Pancreas (tissue), 10 donors: Measurements from ENCODE around the gene THBS2. TPM values are rescaled to one million over a fixed set of nuclear protein-coding genes. Genes with fewer than 3 reads are reported as not detected.

ENCODE experiments used
- ATAC-seq, 4 donors: fragments of 200-7000 bp; cut with Tn5 transposase; one replicate each; pipeline versions ENCODE4 v1.8.0 to v1.9.1; 2020; ENCODE audit warnings: mild to moderate bottlenecking in 4 of 4, moderate library complexity in 4 of 4
- DNase-seq, 6 donors: peaks; one replicate each; pipeline ENCODE4 v3.0.0-alpha.2; 2020
- FAIRE-seq: peaks from 2 replicates; lab custom pipeline; 2012; peaks lifted over from hg19 to GRCh38; lab: Jason Lieb, UNC
- H3K27ac ChIP-seq, 4 donors: fragments of 200-600 bp; sonication (generic); 1 replicate in 3 of 4; 2 replicates in 1 of 4; pipeline versions ENCODE4 v1.5.0 to v1.8.0; 2020
- H3K27me3 ChIP-seq, 4 donors: fragments of 200-600 bp; one replicate each; pipeline ENCODE4 v1.8.0; 2021
- H3K36me3 ChIP-seq, 3 donors: fragments of 200-600 bp; sonication (generic) in 1 of 3; one replicate each; pipeline versions ENCODE4 v1.5.0 to v1.8.0; 2020 to 2021
- H3K4me1 ChIP-seq, 3 donors: fragments of 200-600 bp; one replicate each; pipeline ENCODE4 v1.8.0; 2021
- H3K4me3 ChIP-seq, 4 donors: fragments of 200-600 bp; sonication (generic) in 2 of 4; one replicate each; pipeline versions ENCODE4 v1.5.0 to v1.8.0; 2020 to 2021
- H3K9me3 ChIP-seq, 4 donors: fragments of 200-600 bp; one replicate each; pipeline ENCODE4 v1.8.0; 2021
- WGBS, 2 donors: extraction: QIAGEN DNeasy Blood & Tissue Kit; methylation state at CpG; one replicate each; pipeline ENCODE4 v1.1.7; 2013; 5-methylcytosine and 5-hydroxymethylcytosine counted together
- intact Hi-C, 3 donors: fragments of 100-400 bp; cut with DNase I; formaldehyde crosslinking; loops; one replicate each; pipeline versions ENCODE4 v1.11.1 to v1.14.2; 2022
- polyA plus RNA-seq, 2 donors: library from polyadenylated mRNA; stranded (reverse); fragments of 200-250 nt; gene quantifications; one replicate each; pipeline ENCODE4 v1.2.3, GENCODE V29; 2013
- total RNA-seq, 6 donors: library from RNA; stranded (reverse); fragmentation: NEBNext Ultra II Directional in 4 of 6; extraction: Animal tissue kit (Norgen Biotek cat#: 25700) in 4 of 6; gene quantifications; one replicate each; pipeline versions ENCODE4 v1.2.1 to v1.2.4, GENCODE V29; 2021 to 2023
- TF ChIP-seq, protein P1 (sequence below), 4 donors: fragments of 200-600 bp; sonication (generic) in 3 of 4; IDR thresholded peaks; one replicate each; pipeline versions ENCODE4 v1.5.0 to v1.8.0; 2021; ENCODE audit warnings: antibody characterized with exemption in 4 of 4
- donor health status: healthy with polysubstance abuse.
- donor health status: DM: no; HTN: no; CAD: no; lungs with moderate emphysema.
- donor health status: DM: no; HTN: no; CAD: no.
- donor health status: control.
- donor health status: control.
- donor health status: Bipolar disorder and iron deficiency.
- donor health status: DM: yes; HTN: yes; CAD: no.
- donor health status: DM: no; HTN: no; CAD: no.
- donor health status: DM: no; HTN: no; CAD: no.
- donor health status: DM: yes; HTN: yes; CAD: no.

The THBS2 gene
- total and polyA plus RNA-seq, 8 donors: 0.96 to 39.4 (median 2.6) TPM

DNA sequence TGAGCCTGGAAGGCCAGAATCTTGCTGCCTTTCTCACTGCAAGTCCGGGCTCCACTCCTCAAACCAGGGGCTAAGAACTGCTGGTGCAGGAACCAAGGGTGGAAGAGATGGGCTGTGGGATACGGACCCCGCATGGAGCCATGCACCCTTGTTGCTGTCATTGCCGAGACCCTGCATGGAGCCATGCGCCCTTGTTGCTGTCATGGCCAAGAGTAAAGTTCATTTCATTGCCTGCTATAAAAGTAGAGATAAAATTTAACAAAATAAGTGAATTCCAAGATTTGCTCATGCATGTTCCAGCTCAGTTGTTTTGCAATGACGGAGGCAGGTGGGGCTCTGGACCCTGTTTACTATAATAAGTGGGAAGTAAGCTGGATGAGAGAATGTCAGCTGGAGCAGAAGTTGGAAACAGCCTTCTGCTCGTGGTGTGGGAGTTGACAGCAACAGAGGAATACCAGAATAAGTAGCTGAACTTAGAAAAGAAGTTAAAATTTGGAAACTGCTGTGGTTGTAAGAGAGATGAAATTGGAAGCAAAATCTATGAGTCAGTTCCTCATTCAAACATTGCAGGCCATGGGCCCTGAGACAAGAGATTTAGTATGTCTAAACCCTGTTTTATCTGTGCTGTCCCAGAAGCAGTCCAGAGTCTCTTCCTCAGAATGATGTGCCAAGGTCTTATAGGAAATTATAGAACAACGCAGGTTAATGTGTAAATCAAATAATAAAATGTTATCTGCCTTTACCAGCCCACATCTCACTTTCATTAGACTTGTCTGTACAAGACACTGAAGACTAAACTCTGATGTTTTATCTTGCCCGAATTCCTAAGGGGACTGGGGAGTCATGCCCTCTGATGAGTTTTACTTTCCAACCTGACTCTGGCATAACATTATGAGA is 15.8 kb upstream of the THBS2 start:
- intact Hi-C loops: no loop called here
- DNase-seq: no peak
- no peaks in the 10 kb centered on the region for H3K9me3 ChIP-seq
- ATAC-seq: peak in 3 of 4 donors; percentile 51 to 70 (median 65)
- no peaks in the 10 kb centered on the region for H3K36me3 ChIP-seq
- H3K27me3 ChIP-seq: no peaks in the 10 kb centered on the region
- no peak for FAIRE-seq
- H3K4me3 ChIP-seq: no peak overlapping the region
- H3K4me1 ChIP-seq: no peaks in the 10 kb centered on the region
- TF ChIP-seq, protein P1, sequence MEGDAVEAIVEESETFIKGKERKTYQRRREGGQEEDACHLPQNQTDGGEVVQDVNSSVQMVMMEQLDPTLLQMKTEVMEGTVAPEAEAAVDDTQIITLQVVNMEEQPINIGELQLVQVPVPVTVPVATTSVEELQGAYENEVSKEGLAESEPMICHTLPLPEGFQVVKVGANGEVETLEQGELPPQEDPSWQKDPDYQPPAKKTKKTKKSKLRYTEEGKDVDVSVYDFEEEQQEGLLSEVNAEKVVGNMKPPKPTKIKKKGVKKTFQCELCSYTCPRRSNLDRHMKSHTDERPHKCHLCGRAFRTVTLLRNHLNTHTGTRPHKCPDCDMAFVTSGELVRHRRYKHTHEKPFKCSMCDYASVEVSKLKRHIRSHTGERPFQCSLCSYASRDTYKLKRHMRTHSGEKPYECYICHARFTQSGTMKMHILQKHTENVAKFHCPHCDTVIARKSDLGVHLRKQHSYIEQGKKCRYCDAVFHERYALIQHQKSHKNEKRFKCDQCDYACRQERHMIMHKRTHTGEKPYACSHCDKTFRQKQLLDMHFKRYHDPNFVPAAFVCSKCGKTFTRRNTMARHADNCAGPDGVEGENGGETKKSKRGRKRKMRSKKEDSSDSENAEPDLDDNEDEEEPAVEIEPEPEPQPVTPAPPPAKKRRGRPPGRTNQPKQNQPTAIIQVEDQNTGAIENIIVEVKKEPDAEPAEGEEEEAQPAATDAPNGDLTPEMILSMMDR (IDR thresholded peaks at IDR 0.05): no peak
- 70 to 79% methylated on average over 9 of the region's 9 CpGs for WGBS, 2 donors
- no peak overlapping the region for H3K27ac ChIP-seq

DNA sequence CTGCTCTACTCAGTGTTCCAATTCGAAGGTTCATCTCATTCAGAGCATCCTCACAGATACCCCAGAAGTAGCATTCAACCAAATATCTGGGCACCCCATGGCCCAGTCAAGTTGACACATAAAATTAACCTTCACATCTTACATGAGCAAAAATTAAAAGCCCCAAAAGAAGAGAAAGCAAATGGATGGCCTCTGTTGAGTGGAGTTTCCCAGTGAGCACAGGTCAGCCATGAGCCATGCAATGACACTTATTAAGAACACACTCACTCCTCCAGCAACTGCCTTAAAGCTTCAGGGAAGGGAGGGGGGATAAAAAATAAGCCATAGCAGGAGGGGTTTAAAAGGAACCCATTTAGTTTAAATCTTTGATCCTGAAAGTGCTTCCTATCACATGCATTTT is 14.6 kb upstream of the THBS2 start:
- intact Hi-C loops: no loop called here
- 72 to 78% methylated on average over 1 of the region's 1 CpG for WGBS, 2 donors
- H3K9me3 ChIP-seq: no peaks in the 10 kb centered on the region
- H3K4me1 ChIP-seq: no peaks in the 10 kb centered on the region
- no peak overlapping the region for H3K27ac ChIP-seq
- no peaks in the 10 kb centered on the region for H3K27me3 ChIP-seq
- H3K36me3 ChIP-seq: no peaks in the 10 kb centered on the region
- no peak for ATAC-seq
- TF ChIP-seq, protein P1 (IDR thresholded peaks at IDR 0.05): no peak
- FAIRE-seq: no peak
- no peak overlapping the region for H3K4me3 ChIP-seq
- DNase-seq: no peak

DNA sequence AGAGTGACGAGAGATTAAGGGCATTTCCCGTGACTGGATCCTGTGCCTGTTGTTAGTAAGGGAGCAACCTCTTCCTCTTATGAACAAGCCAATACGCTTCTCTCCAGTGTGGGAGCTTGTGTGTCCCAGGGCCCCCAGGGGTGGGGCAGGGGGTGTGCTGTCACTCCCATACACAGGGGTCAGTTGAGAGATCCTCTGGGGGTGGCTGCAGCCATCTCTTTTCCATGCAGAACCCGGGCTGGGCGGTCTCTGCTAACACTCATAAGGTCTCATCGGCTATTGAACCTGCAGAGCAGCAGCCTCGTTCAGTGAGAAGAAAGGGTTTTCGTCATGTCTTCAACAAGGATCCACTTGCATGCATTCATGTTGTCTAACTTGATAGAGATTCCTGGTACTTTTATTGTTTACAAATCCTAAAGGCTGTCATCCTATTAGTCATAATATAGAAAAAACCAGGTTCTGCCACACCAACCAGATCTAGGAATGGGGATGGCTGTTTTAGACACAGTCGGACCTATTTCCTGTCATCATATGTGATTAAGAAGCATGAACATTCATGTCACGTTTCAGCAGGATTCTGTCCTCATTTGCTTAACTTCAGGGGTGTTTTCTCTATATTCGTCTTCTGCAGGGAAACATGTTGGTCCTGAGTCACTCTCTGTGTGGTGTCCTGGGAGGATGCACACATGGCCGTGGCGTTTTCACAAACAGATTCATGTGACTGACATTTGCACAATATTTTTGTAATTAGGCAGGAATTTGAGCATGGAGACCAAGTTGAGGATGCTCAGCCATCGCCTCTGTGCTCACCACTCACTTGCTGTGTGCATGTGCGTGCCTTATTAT is 13.3 kb upstream of the THBS2 start:
- Histone ChIP-seq H3K27ac (no peak overlapping the region), H3K27me3 (no peaks in the 10 kb centered on the region), H3K9me3 (no peaks in the 10 kb centered on the region), H3K4me1 (no peaks in the 10 kb centered on the region), H3K4me3 (no peak overlapping the region), H3K36me3 (no peaks in the 10 kb centered on the region)
- TF ChIP-seq, protein P1 (IDR thresholded peaks at IDR 0.05): no peak
- WGBS, 2 donors: 74 to 84% methylated on average over 15 of the region's 15 CpGs
- ATAC-seq (peak in 1 of 4 donors; percentile 33), DNase-seq (no peak), FAIRE-seq (no peak)
- intact Hi-C loops: no loop called here

DNA sequence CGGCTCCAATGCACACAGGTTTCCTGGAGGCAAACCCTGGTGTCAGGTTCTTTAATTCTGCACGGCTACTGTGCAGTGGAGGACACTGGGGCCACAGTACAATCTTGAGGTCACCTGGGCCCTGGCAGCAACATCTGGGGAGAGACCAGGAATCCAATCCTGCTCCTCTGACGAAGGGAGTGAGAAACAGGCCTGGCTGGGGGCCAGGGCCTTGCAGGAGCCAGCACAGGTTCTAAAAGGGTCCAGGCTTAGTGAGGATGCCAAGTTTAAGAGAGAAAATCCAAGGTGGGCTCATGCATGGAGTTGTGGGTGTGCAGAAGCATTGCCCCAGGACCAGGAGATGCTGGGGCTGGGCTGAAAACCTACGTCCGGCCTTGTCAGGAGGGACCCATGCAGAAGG is 12.6 kb upstream of the THBS2 start:
- Histone ChIP-seq H3K27me3 (no peaks in the 10 kb centered on the region), H3K9me3 (no peaks in the 10 kb centered on the region), H3K36me3 (no peaks in the 10 kb centered on the region), H3K4me3 (no peak overlapping the region), H3K4me1 (no peaks in the 10 kb centered on the region), H3K27ac (no peak overlapping the region)
- FAIRE-seq (no peak), DNase-seq (no peak), ATAC-seq (no peak)
- WGBS, 2 donors: 63 to 73% methylated on average over 5 of the region's 5 CpGs
- TF ChIP-seq, protein P1 (IDR thresholded peaks at IDR 0.05): no peak
- intact Hi-C loops: no loop called here
